A673 (cell line): ENCODE results near the gene TBCC.

Experiments
- EZH2 ChIP-seq: fragments of 200-600 bp; sonication (generic); IDR thresholded peaks from 2 replicates; pipeline ENCODE4 v1.6.1; 2017; ENCODE audit warnings: borderline replicate concordance, low read depth, mild to moderate bottlenecking, mixed read lengths, antibody characterized with exemption, low read length; ENCODE audit not compliant: poor library complexity, severe bottlenecking
- TF ChIP-seq, protein P1 (sequence below): fragments of 300-800, 200-600 bp; sonication (generic); conservative IDR thresholded peaks from 2 replicates; pipeline ENCODE4 v1.5.1; 2017; ENCODE audit warnings: low read depth, mild to moderate bottlenecking, antibody characterized with exemption, low read length, moderate library complexity, mixed read lengths

GRCh38 chr6:42744351-42744893 is 1.5 kb downstream of the TBCC start:
- TF ChIP-seq, protein P1, sequence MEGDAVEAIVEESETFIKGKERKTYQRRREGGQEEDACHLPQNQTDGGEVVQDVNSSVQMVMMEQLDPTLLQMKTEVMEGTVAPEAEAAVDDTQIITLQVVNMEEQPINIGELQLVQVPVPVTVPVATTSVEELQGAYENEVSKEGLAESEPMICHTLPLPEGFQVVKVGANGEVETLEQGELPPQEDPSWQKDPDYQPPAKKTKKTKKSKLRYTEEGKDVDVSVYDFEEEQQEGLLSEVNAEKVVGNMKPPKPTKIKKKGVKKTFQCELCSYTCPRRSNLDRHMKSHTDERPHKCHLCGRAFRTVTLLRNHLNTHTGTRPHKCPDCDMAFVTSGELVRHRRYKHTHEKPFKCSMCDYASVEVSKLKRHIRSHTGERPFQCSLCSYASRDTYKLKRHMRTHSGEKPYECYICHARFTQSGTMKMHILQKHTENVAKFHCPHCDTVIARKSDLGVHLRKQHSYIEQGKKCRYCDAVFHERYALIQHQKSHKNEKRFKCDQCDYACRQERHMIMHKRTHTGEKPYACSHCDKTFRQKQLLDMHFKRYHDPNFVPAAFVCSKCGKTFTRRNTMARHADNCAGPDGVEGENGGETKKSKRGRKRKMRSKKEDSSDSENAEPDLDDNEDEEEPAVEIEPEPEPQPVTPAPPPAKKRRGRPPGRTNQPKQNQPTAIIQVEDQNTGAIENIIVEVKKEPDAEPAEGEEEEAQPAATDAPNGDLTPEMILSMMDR = peak; percentile 34; the same call in 1 of the 2 replicates
- TF ChIP-seq EZH2 = no peak
